ENCODE results near the gene CIB4.

CIB4 gene

GRCh38 chr2:26649322-26649721, 8.2 kb upstream of the CIB4 start:
- no peak overlapping the region for H3K4me3 ChIP-seq (ENCODE audit: low read length)
- H3K9ac ChIP-seq (ENCODE audit: low read length): no peak overlapping the region
- no peaks in the 10 kb centered on the region for H3K27me3 ChIP-seq (ENCODE audit: control insufficient read depth, insufficient read depth, low read length)
- H3K9me3 ChIP-seq (ENCODE audit: control insufficient read depth, low read length): no peaks in the 10 kb centered on the region
- no peaks in the 10 kb centered on the region for H3K4me1 ChIP-seq (ENCODE audit: control insufficient read depth, insufficient read depth, low read length)
- no peaks in the 10 kb centered on the region for H3K36me3 ChIP-seq (ENCODE audit: control insufficient read depth, insufficient read depth, low read length)

GRCh38 chr2:26648516-26648915, 7.3 kb upstream of the CIB4 start:
- Histone ChIP-seq H3K4me3 (ENCODE audit: low read length) (no peak overlapping the region), H3K27me3 (ENCODE audit: control insufficient read depth, insufficient read depth, low read length) (no peaks in the 10 kb centered on the region), H3K9me3 (ENCODE audit: control insufficient read depth, low read length) (no peaks in the 10 kb centered on the region)

GRCh38 chr2:26647981-26648380, 6.8 kb upstream of the CIB4 start:
- Histone ChIP-seq H3K36me3 (ENCODE audit: control insufficient read depth, insufficient read depth, low read length) (no peaks in the 10 kb centered on the region), H3K9ac (ENCODE audit: low read length) (no peak overlapping the region), H3K4me1 (ENCODE audit: control insufficient read depth, insufficient read depth, low read length) (no peaks in the 10 kb centered on the region), H3K9me3 (ENCODE audit: control insufficient read depth, low read length) (no peaks in the 10 kb centered on the region), H3K4me3 (ENCODE audit: low read length) (no peak overlapping the region), H3K27me3 (ENCODE audit: control insufficient read depth, insufficient read depth, low read length) (no peaks in the 10 kb centered on the region)

More at GRCh38 chr2:26648516-26648915, 7.3 kb upstream of the CIB4 start:
- H3K9ac ChIP-seq (ENCODE audit: low read length): no peak overlapping the region
- no peaks in the 10 kb centered on the region for H3K36me3 ChIP-seq (ENCODE audit: control insufficient read depth, insufficient read depth, low read length)
- no peaks in the 10 kb centered on the region for H3K4me1 ChIP-seq (ENCODE audit: control insufficient read depth, insufficient read depth, low read length)

- H3K36me3 ChIP-seq (ENCODE audit: control insufficient read depth, insufficient read depth, low read length): no peaks in the 10 kb centered on the region
- no peak overlapping the region for H3K9ac ChIP-seq (ENCODE audit: low read length)
- no peaks in the 10 kb centered on the region for H3K4me1 ChIP-seq (ENCODE audit: control insufficient read depth, insufficient read depth, low read length)
- no peaks in the 10 kb centered on the region for H3K9me3 ChIP-seq (ENCODE audit: control insufficient read depth, low read length)
- H3K27me3 ChIP-seq (ENCODE audit: control insufficient read depth, insufficient read depth, low read length): no peaks in the 10 kb centered on the region
- no peak overlapping the region for H3K4me3 ChIP-seq (ENCODE audit: low read length)
These were observed 6.0 kb upstream of the CIB4 start for GRCh38 chr2:26646986-26647672.

- H3K27me3 ChIP-seq (ENCODE audit: control insufficient read depth, insufficient read depth, low read length): peaks cover 3% of the 10 kb centered on the region
- no peak overlapping the region for H3K9ac ChIP-seq (ENCODE audit: low read length)
- H3K9me3 ChIP-seq (ENCODE audit: control insufficient read depth, low read length): no peaks in the 10 kb centered on the region
- peaks cover 1% of the 10 kb centered on the region for H3K4me1 ChIP-seq (ENCODE audit: control insufficient read depth, insufficient read depth, low read length)
- no peak overlapping the region for H3K4me3 ChIP-seq (ENCODE audit: low read length)
- H3K36me3 ChIP-seq (ENCODE audit: control insufficient read depth, insufficient read depth, low read length): no peaks in the 10 kb centered on the region
These were observed 4.6 kb upstream of the CIB4 start for GRCh38 chr2:26645762-26646161.

- H3K4me3 ChIP-seq (ENCODE audit: low read length): no peak overlapping the region
- peaks cover 3% of the 10 kb centered on the region for H3K27me3 ChIP-seq (ENCODE audit: control insufficient read depth, insufficient read depth, low read length)
- H3K36me3 ChIP-seq (ENCODE audit: control insufficient read depth, insufficient read depth, low read length): no peaks in the 10 kb centered on the region
- no peaks in the 10 kb centered on the region for H3K9me3 ChIP-seq (ENCODE audit: control insufficient read depth, low read length)
- no peak overlapping the region for H3K9ac ChIP-seq (ENCODE audit: low read length)
- peaks cover 8% of the 10 kb centered on the region for H3K4me1 ChIP-seq (ENCODE audit: control insufficient read depth, insufficient read depth, low read length)
These were observed 3.1 kb upstream of the CIB4 start for GRCh38 chr2:26644188-26644835.

GRCh38 chr2:26642429-26642828, 1.3 kb upstream of the CIB4 start:
- Histone ChIP-seq H3K4me1 (ENCODE audit: control insufficient read depth, insufficient read depth, low read length) (peaks cover 8% of the 10 kb centered on the region), H3K36me3 (ENCODE audit: control insufficient read depth, insufficient read depth, low read length) (no peaks in the 10 kb centered on the region), H3K9me3 (ENCODE audit: control insufficient read depth, low read length) (no peaks in the 10 kb centered on the region), H3K9ac (ENCODE audit: low read length) (no peak overlapping the region), H3K27me3 (ENCODE audit: control insufficient read depth, insufficient read depth, low read length) (peaks cover 3% of the 10 kb centered on the region), H3K4me3 (ENCODE audit: low read length) (no peak overlapping the region)

GRCh38 chr2:26640331-26640745, 828 bp downstream of the CIB4 start:
- no peak overlapping the region for H3K9ac ChIP-seq (ENCODE audit: low read length)
- H3K9me3 ChIP-seq (ENCODE audit: control insufficient read depth, low read length): no peaks in the 10 kb centered on the region
- peaks cover 15% of the 10 kb centered on the region for H3K4me1 ChIP-seq (ENCODE audit: control insufficient read depth, insufficient read depth, low read length)
- H3K27me3 ChIP-seq (ENCODE audit: control insufficient read depth, insufficient read depth, low read length): peaks cover 3% of the 10 kb centered on the region
- no peaks in the 10 kb centered on the region for H3K36me3 ChIP-seq (ENCODE audit: control insufficient read depth, insufficient read depth, low read length)
- no peak overlapping the region for H3K4me3 ChIP-seq (ENCODE audit: low read length)

GRCh38 chr2:26639685-26640243, 1.4 kb downstream of the CIB4 start:
- Histone ChIP-seq H3K9ac (ENCODE audit: low read length) (no peak overlapping the region), H3K36me3 (ENCODE audit: control insufficient read depth, insufficient read depth, low read length) (no peaks in the 10 kb centered on the region), H3K27me3 (ENCODE audit: control insufficient read depth, insufficient read depth, low read length) (peaks cover 3% of the 10 kb centered on the region), H3K4me3 (ENCODE audit: low read length) (no peak overlapping the region), H3K9me3 (ENCODE audit: control insufficient read depth, low read length) (no peaks in the 10 kb centered on the region), H3K4me1 (ENCODE audit: control insufficient read depth, insufficient read depth, low read length) (peaks cover 21% of the 10 kb centered on the region)

- Histone ChIP-seq H3K9me3 (ENCODE audit: control insufficient read depth, low read length) (no peaks in the 10 kb centered on the region), H3K4me1 (ENCODE audit: control insufficient read depth, insufficient read depth, low read length) (peaks cover 27% of the 10 kb centered on the region), H3K36me3 (ENCODE audit: control insufficient read depth, insufficient read depth, low read length) (no peaks in the 10 kb centered on the region), H3K27me3 (ENCODE audit: control insufficient read depth, insufficient read depth, low read length) (peaks cover 3% of the 10 kb centered on the region), H3K4me3 (ENCODE audit: low read length) (no peak overlapping the region), H3K9ac (ENCODE audit: low read length) (no peak overlapping the region)
These were observed 3.3 kb downstream of the CIB4 start for GRCh38 chr2:26637811-26638310.

GRCh38 chr2:26636935-26637334, 4.2 kb downstream of the CIB4 start:
- Histone ChIP-seq H3K9ac (ENCODE audit: low read length) (no peak overlapping the region), H3K27me3 (ENCODE audit: control insufficient read depth, insufficient read depth, low read length) (peaks cover 3% of the 10 kb centered on the region), H3K4me1 (ENCODE audit: control insufficient read depth, insufficient read depth, low read length) (peaks cover 29% of the 10 kb centered on the region), H3K36me3 (ENCODE audit: control insufficient read depth, insufficient read depth, low read length) (no peaks in the 10 kb centered on the region), H3K9me3 (ENCODE audit: control insufficient read depth, low read length) (no peaks in the 10 kb centered on the region), H3K4me3 (ENCODE audit: low read length) (no peak overlapping the region)

GRCh38 chr2:26635401-26635800, 5.8 kb downstream of the CIB4 start:
- Histone ChIP-seq H3K4me1 (ENCODE audit: control insufficient read depth, insufficient read depth, low read length) (peaks cover 39% of the 10 kb centered on the region), H3K9ac (ENCODE audit: low read length) (no peak overlapping the region), H3K4me3 (ENCODE audit: low read length) (no peak overlapping the region), H3K36me3 (ENCODE audit: control insufficient read depth, insufficient read depth, low read length) (no peaks in the 10 kb centered on the region), H3K27me3 (ENCODE audit: control insufficient read depth, insufficient read depth, low read length) (peaks cover 5% of the 10 kb centered on the region), H3K9me3 (ENCODE audit: control insufficient read depth, low read length) (no peaks in the 10 kb centered on the region)
